Measurements from ENCODE around the gene MC5R. TPM values are rescaled to one million over a fixed set of nuclear protein-coding genes. Genes with fewer than 3 reads are reported as not detected.

Gene MC5R
- total and polyA plus RNA-seq, 10 of the 15 experiments (the other 5 are each of a cell fraction or from before 2014, with no cell fraction given) = not detected

DNA sequence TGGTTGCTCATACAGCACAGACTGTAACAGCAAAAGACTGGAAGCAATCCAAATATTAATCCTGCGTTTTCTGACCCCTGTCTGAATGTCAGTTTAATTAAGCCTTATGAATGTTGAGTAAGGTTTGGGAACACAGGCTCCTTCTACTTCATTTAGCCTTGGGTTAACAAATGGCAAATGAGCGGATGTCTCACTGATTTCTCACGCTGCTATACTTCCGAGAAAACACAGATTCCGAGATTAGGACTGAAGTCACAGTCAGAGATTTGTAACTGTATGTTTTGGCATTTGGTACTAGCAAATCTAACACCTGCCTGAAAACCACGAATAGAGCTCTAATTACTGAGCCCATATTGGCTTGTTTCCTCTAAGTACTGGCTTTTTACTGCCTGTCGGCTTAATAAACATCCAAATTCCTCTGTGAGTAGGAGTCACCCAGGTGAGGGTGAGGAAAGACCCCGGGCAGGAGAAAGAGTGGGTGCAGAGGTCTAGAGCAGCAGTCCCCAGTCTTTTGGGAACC is 10.6 kb downstream of the MC5R start:
- CTCF ChIA-PET = interaction anchor here (1.2 kb wide), 1 partner anchor 252 kb away, joined by 3 read pairs; no protein-coding TSS in a partner anchor
- in situ Hi-C loops (cut with MboI) = loop anchor here (5.0 kb wide), 1 partner anchor 253 kb away; no protein-coding TSS in a partner anchor
- intact Hi-C loops (cut with micrococcal nuclease; ENCODE audit: unreplicated experiment) = no loop called here
- SMC1A ChIA-PET (ENCODE audit: uncharacterized antibody, unreplicated experiment) = no interaction called here
- ATAC-seq = no peak
- H3K4me3 ChIP-seq = no peak overlapping the region
- H3K4me1 ChIP-seq (ENCODE audit: control insufficient read depth, insufficient read depth, low read length) = no peaks in the 10 kb centered on the region
- no peaks in the 10 kb centered on the region for H3K9me3 ChIP-seq (replicated peaks; ENCODE audit: control insufficient read depth, insufficient read depth, low read length)
- H3K27ac ChIP-seq (ENCODE audit: control insufficient read depth, insufficient read depth) = no peak overlapping the region
- TF ChIP-seq HDAC6 (IDR thresholded peaks at IDR 0.05; ENCODE audit: unreplicated experiment) (no peak), MEF2B (IDR thresholded peaks at IDR 0.05; ENCODE audit: partially characterized antibody, poor library complexity, severe bottlenecking) (no peak), ZNF622 (IDR thresholded peaks at IDR 0.05) (no peak), STAT3 (IDR thresholded peaks at IDR 0.05; ENCODE audit: low read depth, low read length) (no peak), MXI1 (IDR thresholded peaks at IDR 0.05; ENCODE audit: low read depth, low read length) (no peak)
- TF ChIP-seq, protein P1, sequence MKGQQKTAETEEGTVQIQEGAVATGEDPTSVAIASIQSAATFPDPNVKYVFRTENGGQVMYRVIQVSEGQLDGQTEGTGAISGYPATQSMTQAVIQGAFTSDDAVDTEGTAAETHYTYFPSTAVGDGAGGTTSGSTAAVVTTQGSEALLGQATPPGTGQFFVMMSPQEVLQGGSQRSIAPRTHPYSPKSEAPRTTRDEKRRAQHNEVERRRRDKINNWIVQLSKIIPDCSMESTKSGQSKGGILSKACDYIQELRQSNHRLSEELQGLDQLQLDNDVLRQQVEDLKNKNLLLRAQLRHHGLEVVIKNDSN (IDR thresholded peaks at IDR 0.05; ENCODE audit: borderline replicate concordance, extremely low read length, insufficient read depth, low read depth, low read length) = no peak
- no peak overlapping the region for H3K4me2 ChIP-seq (ENCODE audit: control insufficient read depth, insufficient read depth)
- 33% methylated on average over 8 of the region's 8 CpGs for WGBS (ENCODE audit: insufficient coverage, insufficient replicate concordance, low lambda C conversion rate, missing lambda C conversion rate)
- FAIRE-seq = no peak
- H3K9ac ChIP-seq (ENCODE audit: control insufficient read depth, insufficient read depth, low read length) = no peak overlapping the region
- RAD21 ChIA-PET (ENCODE audit: unreplicated experiment) = no interaction called here
- BruUV-seq (replicated peaks) = no TSS peak
- H2AFZ ChIP-seq (ENCODE audit: control insufficient read depth, low read depth, low read length) = no peak overlapping the region
- no peaks in the 10 kb centered on the region for H3K36me3 ChIP-seq (ENCODE audit: control insufficient read depth in 2 of 2, insufficient read depth in 2 of 2, low read length in 1 of 2)
- H4K20me1 ChIP-seq (ENCODE audit: control insufficient read depth, insufficient read depth) = no peaks in the 10 kb centered on the region
- H3K79me2 ChIP-seq (ENCODE audit: control insufficient read depth, insufficient read depth, low read length) = no peaks in the 10 kb centered on the region
- no peak for DNase-seq (ENCODE audit: low read depth, low spot score)
- no peaks in the 10 kb centered on the region for H3K27me3 ChIP-seq (replicated peaks in 1 of 2; ENCODE audit: control insufficient read depth in 2 of 2, insufficient read depth in 2 of 2, low read length in 1 of 2)
- POLR2A ChIA-PET = no interaction called here

DNA sequence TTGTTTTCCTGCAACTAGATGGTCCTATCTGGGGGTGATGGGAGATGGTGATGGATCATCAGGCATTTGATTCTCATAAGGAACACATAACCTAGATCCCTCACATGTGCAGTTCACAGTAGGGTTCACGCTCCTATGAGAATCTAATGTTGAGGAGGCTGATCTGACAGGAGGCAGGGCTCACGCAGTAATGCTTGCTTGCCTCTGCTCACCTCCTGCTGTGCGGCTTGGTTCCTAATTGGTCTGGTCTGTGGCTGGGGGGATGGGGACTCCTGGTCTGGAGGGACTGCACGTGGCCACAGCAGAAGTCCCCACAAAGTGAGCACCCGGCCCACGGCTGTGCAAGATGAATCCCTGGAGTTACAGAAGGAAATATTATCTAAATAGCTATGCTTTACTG is 11.3 kb downstream of the MC5R start:
- H4K20me1 ChIP-seq (ENCODE audit: control insufficient read depth, insufficient read depth) = no peaks in the 10 kb centered on the region
- no peak overlapping the region for H3K27ac ChIP-seq (ENCODE audit: control insufficient read depth, insufficient read depth)
- no peaks in the 10 kb centered on the region for H3K36me3 ChIP-seq (ENCODE audit: control insufficient read depth in 2 of 2, insufficient read depth in 2 of 2, low read length in 1 of 2)
- intact Hi-C loops (cut with micrococcal nuclease; ENCODE audit: unreplicated experiment) = no loop called here
- in situ Hi-C loops (cut with MboI) = no loop called here
- no peak for FAIRE-seq
- ChIA-PET CTCF (interaction anchor here (0.6 to 1.2 kb wide), 2 partner anchors 251 to 263 kb away, joined by 3 read pairs; no protein-coding TSS in a partner anchor), POLR2A (no interaction called here), SMC1A (ENCODE audit: uncharacterized antibody, unreplicated experiment) (no interaction called here), RAD21 (ENCODE audit: unreplicated experiment) (no interaction called here)
- no peak overlapping the region for H3K4me2 ChIP-seq (ENCODE audit: control insufficient read depth, insufficient read depth)
- WGBS (ENCODE audit: insufficient coverage, insufficient replicate concordance, low lambda C conversion rate, missing lambda C conversion rate) = 10% methylated on average over 6 of the region's 6 CpGs
- no peak overlapping the region for H3K4me3 ChIP-seq
- H3K79me2 ChIP-seq (ENCODE audit: control insufficient read depth, insufficient read depth, low read length) = no peaks in the 10 kb centered on the region
- no peak overlapping the region for H2AFZ ChIP-seq (ENCODE audit: control insufficient read depth, low read depth, low read length)
- no TSS peak for BruUV-seq (replicated peaks)
- H3K4me1 ChIP-seq (ENCODE audit: control insufficient read depth, insufficient read depth, low read length) = no peaks in the 10 kb centered on the region
- no peak for ATAC-seq
- DNase-seq (ENCODE audit: low read depth, low spot score) = no peak
- no peaks in the 10 kb centered on the region for H3K9me3 ChIP-seq (replicated peaks; ENCODE audit: control insufficient read depth, insufficient read depth, low read length)
- H3K27me3 ChIP-seq (replicated peaks in 1 of 2; ENCODE audit: control insufficient read depth in 2 of 2, insufficient read depth in 2 of 2, low read length in 1 of 2) = no peaks in the 10 kb centered on the region
- H3K9ac ChIP-seq (ENCODE audit: control insufficient read depth, insufficient read depth, low read length) = no peak overlapping the region
- TF ChIP-seq YBX1 (IDR thresholded peaks at IDR 0.05) (no peak), HDGF (IDR thresholded peaks at IDR 0.05) (no peak), ZNF217 (IDR thresholded peaks at IDR 0.05) (no peak)
- TF ChIP-seq, protein P2, sequence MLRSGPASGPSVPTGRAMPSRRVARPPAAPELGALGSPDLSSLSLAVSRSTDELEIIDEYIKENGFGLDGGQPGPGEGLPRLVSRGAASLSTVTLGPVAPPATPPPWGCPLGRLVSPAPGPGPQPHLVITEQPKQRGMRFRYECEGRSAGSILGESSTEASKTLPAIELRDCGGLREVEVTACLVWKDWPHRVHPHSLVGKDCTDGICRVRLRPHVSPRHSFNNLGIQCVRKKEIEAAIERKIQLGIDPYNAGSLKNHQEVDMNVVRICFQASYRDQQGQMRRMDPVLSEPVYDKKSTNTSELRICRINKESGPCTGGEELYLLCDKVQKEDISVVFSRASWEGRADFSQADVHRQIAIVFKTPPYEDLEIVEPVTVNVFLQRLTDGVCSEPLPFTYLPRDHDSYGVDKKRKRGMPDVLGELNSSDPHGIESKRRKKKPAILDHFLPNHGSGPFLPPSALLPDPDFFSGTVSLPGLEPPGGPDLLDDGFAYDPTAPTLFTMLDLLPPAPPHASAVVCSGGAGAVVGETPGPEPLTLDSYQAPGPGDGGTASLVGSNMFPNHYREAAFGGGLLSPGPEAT (IDR thresholded peaks at IDR 0.05; ENCODE audit: low read depth) = no peak

Data from GM12878 (cell line).